Measurements from ENCODE around the gene LEKR1. TPM values are rescaled to one million over a fixed set of nuclear protein-coding genes. Genes with fewer than 3 reads are reported as not detected.

The LEKR1 gene
- total and polyA plus RNA-seq, 2 of the 13 experiments (the other 11 are each of a cell fraction or from before 2014, with no cell fraction given): 0.49 to 1.5 TPM

DNA sequence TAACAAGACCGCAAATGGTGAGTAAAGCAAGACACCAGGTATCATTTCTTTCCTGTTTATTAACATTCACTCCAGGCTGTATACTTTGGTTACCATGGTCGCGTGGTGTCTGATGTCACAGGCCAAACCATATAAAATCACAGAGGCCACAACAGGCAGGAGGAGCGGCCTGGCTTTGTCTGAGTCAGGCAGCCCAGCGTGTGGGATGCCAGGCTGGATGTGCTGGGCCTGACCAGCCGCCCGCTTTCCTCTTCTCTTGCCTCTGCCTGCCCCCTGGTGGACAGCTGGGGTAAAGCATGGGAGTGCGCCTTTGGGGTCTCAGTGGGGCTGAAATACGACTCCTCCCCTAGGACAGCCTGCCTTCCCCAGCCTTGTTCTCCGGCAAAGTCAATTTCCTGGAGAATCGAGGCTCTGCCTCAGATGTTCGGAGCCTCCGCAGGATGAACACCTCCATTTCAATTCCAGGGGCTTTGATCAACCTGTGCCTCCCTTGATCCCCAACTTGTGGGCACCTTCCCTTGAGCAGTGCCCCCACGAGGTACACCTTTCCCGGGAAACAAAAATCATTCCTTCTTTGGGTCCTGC, 255.6 kb downstream of the LEKR1 start (continued):
- 0 out of 2 replicates have a peak, but pooled peaks have one; percentile 29 for TF ChIP-seq PAXIP1 (CRISPR knock-in tag; conservative IDR thresholded peaks at IDR 0.05)
- no peak for TF ChIP-seq ZFP1 (CRISPR knock-in tag; IDR thresholded peaks at IDR 0.05)
- no peak for TF ChIP-seq KAT2B (IDR thresholded peaks at IDR 0.05; ENCODE audit: borderline replicate concordance, low read depth, low read length)
- no peak for TF ChIP-seq ZNF644 (CRISPR knock-in tag; IDR thresholded peaks at IDR 0.05; ENCODE audit: low read depth)
- 0 out of 2 replicates have a peak, but pooled peaks have one; percentile 57 for TF ChIP-seq JUN (CRISPR knock-in tag; IDR thresholded peaks at IDR 0.05)
- TF ChIP-seq DMTF1 (CRISPR knock-in tag; IDR thresholded peaks at IDR 0.05): no peak
- peak; percentile 89 for TF ChIP-seq SMC3 (IDR thresholded peaks at IDR 0.05; ENCODE audit: low read length)
- TF ChIP-seq ZGPAT (CRISPR knock-in tag; IDR thresholded peaks at IDR 0.05): peak; percentile 74
- TF ChIP-seq AHR (CRISPR knock-in tag; IDR thresholded peaks at IDR 0.05): 0 out of 2 replicates have a peak, but pooled peaks have one; percentile 27
- TF ChIP-seq FOXA1 (IDR thresholded peaks at IDR 0.05): no peak
- peak; percentile 13; the same call in 1 of the 2 replicates for TF ChIP-seq FOXA1 (CRISPR knock-in tag; IDR thresholded peaks at IDR 0.05)
- peak; percentile 28; the same call in 1 of the 2 replicates for TF ChIP-seq GATAD1 (CRISPR knock-in tag; IDR thresholded peaks at IDR 0.05)
- TF ChIP-seq ZBTB1 (CRISPR knock-in tag; IDR thresholded peaks at IDR 0.05; ENCODE audit: borderline replicate concordance): no peak
- no peak for TF ChIP-seq ZFP36L2 (CRISPR knock-in tag; IDR thresholded peaks at IDR 0.05)
- peak; percentile 84; the same call in 1 of the 2 replicates for TF ChIP-seq CBX5 (CRISPR knock-in tag; IDR thresholded peaks at IDR 0.05; ENCODE audit: borderline replicate concordance)
- no peak for TF ChIP-seq RBM22 (optimal IDR thresholded peaks at IDR 0.05; ENCODE audit: low read length)
- no peak for TF ChIP-seq ZNF34 (CRISPR knock-in tag; IDR thresholded peaks at IDR 0.05; ENCODE audit: borderline replicate concordance)
- no peak for TF ChIP-seq MED8 (CRISPR knock-in tag; IDR thresholded peaks at IDR 0.05; ENCODE audit: insufficient replicate concordance)
- TF ChIP-seq, protein P1, sequence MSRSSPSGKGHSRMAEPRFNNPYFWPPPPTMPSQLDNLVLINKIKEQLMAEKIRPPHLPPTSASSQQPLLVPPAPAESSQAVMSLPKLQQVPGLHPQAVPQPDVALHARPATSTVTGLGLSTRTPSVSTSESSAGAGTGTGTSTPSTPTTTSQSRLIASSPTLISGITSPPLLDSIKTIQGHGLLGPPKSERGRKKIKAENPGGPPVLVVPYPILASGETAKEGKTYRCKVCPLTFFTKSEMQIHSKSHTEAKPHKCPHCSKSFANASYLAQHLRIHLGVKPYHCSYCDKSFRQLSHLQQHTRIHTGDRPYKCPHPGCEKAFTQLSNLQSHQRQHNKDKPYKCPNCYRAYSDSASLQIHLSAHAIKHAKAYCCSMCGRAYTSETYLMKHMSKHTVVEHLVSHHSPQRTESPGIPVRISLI (CRISPR knock-in tag; IDR thresholded peaks at IDR 0.05; ENCODE audit: borderline replicate concordance): no peak
